Measurements from ENCODE around the gene CISD2.
"Not testable (repeated sequence)": the region's sequence is repeated elsewhere in the genome, so short reads cannot be mapped to it uniquely, and the experiment has no call there.

CISD2 gene

GRCh38 chr4:102849579-102850104, 19.1 kb upstream of the CISD2 start:
- DNase-seq (ENCODE audit: low read depth, low spot score) = no peak

- DNase-seq (ENCODE audit: low read depth, low spot score) = no peak
Measured at GRCh38 chr4:102850370-102850769, 18.4 kb upstream of the CISD2 start.

- DNase-seq (ENCODE audit: low read depth, low spot score) = no peak
Measured at GRCh38 chr4:102858828-102859464, 9.8 kb upstream of the CISD2 start.

GRCh38 chr4:102860611-102861324, 8.0 kb upstream of the CISD2 start:
- no peak for DNase-seq (ENCODE audit: low read depth, low spot score)

- DNase-seq (ENCODE audit: low read depth, low spot score) = no peak
Measured at GRCh38 chr4:102862016-102862415, 6.8 kb upstream of the CISD2 start.

GRCh38 chr4:102862747-102863146, 6.0 kb upstream of the CISD2 start:
- no peak for DNase-seq (ENCODE audit: low read depth, low spot score)

- not testable (repeated sequence) for DNase-seq (ENCODE audit: low read depth, low spot score)
Measured at GRCh38 chr4:102865327-102865726, 3.5 kb upstream of the CISD2 start.

- DNase-seq (ENCODE audit: low read depth, low spot score) = no peak
Measured at GRCh38 chr4:102867278-102868152, 1.3 kb upstream of the CISD2 start.

- no peak for DNase-seq (ENCODE audit: low read depth, low spot score)
Measured at GRCh38 chr4:102868153-102868780, 525 bp upstream of the CISD2 start.

GRCh38 chr4:102869569-102870197, 891 bp downstream of the CISD2 start:
- DNase-seq (ENCODE audit: low read depth, low spot score) = no peak

GRCh38 chr4:102871772-102872171, 3.0 kb downstream of the CISD2 start:
- no peak for DNase-seq (ENCODE audit: low read depth, low spot score)

- not testable (repeated sequence) for DNase-seq (ENCODE audit: low read depth, low spot score)
Measured at GRCh38 chr4:102877477-102878106, 8.8 kb downstream of the CISD2 start.

- DNase-seq (ENCODE audit: low read depth, low spot score) = not testable (repeated sequence)
Measured at GRCh38 chr4:102878349-102878748, 9.6 kb downstream of the CISD2 start.

GRCh38 chr4:102878901-102879300, 10.1 kb downstream of the CISD2 start:
- DNase-seq (ENCODE audit: low read depth, low spot score) = no peak

- DNase-seq (ENCODE audit: low read depth, low spot score) = no peak
Measured at GRCh38 chr4:102881343-102881742, 12.6 kb downstream of the CISD2 start.

GRCh38 chr4:102883278-102883677, 14.5 kb downstream of the CISD2 start:
- DNase-seq (ENCODE audit: low read depth, low spot score) = no peak

- not testable (repeated sequence) for DNase-seq (ENCODE audit: low read depth, low spot score)
Measured at GRCh38 chr4:102888570-102888969, 19.8 kb downstream of the CISD2 start.

- not testable (repeated sequence) for DNase-seq (ENCODE audit: low read depth, low spot score)
Measured at GRCh38 chr4:102889866-102890265, 21.1 kb downstream of the CISD2 start.

- not testable (repeated sequence) for DNase-seq (ENCODE audit: low read depth, low spot score)
Measured at GRCh38 chr4:102896547-102896946, 27.8 kb downstream of the CISD2 start.

- not testable (repeated sequence) for DNase-seq (ENCODE audit: low read depth, low spot score)
Measured at GRCh38 chr4:102897610-102898009, 28.8 kb downstream of the CISD2 start.

GRCh38 chr4:102901804-102902203, 33.0 kb downstream of the CISD2 start:
- no peak for DNase-seq (ENCODE audit: low read depth, low spot score)

Data from activated CD4-positive, CD25-positive, alpha-beta regulatory T cell treated with anti-CD3 and anti-CD28 coated beads, Interleukin-2, amount 50 U/mL, for 16 hours (primary cell).